CD1c-positive myeloid dendritic cell (primary cell): Measurements from ENCODE around the gene DEXI.

Experiments used
- DNase-seq: peaks from one replicate; pipeline ENCODE4 v3.0.0-alpha.2; 2016; ENCODE audit errors: extremely low spot score

Gene DEXI

DNA sequence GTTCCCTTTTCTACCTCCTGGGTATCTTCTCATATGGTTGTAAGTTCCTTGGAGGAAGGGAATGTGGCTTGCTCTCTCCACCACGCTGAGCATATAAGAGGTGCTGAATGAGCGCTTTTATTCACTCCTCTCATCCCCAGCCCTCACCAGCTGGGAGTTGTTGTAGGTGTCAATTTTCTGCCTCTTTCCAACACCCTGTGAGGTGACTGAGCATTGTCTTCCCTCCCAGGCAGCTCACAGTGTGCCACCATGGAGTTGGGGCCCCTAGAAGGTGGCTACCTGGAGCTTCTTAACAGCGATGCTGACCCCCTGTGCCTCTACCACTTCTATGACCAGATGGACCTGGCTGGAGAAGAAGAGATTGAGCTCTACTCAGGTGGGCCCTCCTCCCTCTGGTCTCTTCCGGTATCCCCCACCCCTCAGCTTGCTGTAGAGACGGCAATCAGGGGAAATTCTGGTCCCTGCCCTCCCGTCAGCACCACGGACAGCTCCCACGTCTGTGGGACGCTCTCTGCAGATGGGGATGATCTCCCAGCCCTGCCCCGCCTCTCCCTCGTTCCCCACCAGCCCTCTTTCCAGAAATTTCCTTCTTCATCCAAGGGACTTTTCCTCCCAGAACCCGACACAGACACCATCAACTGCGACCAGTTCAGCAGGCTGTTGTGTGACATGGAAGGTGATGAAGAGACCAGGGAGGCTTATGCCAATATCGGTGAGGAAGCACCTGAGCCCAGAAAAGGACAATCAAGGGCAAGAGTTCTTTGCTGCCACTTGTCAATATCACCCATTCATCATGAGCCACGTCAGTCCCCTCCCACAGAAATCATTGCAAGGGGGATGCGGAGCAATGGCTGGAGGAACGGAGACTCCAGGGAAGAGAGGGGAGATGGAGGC, 47.0 kb downstream of the DEXI start:
- DNase-seq = no peak

DNA sequence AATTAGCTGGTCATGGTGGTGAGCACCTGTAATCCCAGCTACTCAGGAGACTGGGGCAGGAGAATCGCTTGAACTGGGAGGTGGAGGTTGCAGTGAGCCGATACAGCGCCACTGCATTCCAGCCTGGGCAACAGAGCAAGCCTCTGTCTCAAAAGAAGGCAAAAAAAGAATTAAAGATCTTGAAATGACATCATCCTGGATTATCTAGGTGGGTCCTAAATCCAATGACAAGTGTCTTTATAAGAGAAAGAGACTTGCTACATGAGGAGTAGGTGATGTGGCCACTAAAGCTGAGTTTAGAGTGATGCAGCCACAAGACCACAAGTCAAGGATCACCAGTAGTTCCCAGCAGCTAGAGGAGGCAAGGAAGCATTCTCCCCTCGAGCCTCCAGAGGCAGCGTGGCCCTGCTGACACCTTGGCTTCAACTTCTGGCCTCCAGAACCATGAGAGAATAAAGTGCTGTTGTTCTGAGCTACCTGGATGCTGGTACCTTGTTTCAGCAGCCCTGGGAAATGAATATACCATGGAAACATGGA, 49.4 kb downstream of the DEXI start:
- no peak for DNase-seq

DNA sequence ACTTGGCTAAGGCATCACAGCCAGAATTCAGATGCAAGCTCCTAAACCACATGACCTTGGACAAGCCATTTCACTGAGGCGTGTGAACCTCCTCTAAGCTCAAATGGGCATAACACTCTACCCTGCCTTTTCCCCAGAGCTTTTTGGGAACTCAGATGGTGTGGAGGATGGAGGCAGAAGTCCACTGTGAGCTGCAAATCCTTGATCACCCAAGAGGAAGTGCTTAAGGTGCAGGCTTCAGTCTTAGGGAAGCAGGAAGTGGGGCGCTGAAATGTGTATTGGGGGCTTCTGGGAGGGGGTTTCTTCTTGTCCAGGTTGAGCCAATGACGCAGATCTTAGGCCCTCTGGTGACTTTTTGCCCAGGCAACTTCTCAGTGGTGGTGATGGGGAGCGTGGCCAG, 52.4 kb downstream of the DEXI start:
- peak; percentile 69 for DNase-seq

DNA sequence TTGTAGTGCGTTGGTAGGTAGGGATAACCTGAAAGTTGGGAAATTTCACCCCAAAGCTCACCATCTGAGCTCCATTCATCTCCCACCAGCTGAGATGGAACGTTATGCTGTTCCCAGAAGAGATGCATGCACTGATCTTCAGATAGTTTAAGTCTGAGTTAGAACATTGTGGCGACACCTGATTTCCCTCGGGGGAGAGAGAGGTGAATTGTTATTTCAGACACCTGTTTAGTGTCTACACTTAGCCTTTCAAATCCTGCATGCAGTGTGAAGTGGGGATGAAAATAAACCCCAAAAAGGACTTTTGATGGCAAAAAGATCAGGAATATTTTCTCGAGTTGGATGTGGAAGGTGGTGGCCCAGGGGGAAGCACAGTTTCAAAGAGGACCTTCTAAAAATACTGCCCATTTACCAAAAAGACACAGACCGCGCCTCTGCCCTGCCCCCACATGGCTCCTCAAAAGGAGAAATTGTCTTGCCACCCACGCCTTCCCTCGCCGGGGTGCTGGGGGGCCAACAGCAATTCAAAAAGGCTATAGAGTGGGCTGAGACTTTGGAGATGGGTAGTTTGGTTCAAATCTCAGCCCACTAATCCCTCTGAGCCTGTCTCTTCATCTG, 53.8 kb downstream of the DEXI start:
- DNase-seq = peak; percentile 80

DNA sequence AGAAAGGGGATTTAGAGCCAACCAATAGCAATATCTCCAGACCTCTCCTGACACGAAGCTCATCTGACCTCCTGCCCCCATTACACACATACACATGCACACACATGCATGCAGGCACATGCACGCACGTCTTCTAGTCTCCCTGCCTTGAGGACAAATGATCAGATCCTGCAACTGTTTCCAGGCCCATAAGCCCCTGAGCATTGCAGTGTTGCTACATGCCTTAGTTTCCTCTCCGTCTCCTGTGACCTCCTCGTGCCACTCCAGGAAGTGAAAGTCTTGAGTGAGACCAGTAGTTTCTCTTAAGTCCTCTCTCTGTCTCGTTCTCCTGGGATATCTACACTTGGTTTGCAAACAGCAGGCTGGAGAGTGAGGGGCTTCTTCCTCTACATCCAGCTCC, 57.0 kb downstream of the DEXI start:
- peak; percentile 80 for DNase-seq

DNA sequence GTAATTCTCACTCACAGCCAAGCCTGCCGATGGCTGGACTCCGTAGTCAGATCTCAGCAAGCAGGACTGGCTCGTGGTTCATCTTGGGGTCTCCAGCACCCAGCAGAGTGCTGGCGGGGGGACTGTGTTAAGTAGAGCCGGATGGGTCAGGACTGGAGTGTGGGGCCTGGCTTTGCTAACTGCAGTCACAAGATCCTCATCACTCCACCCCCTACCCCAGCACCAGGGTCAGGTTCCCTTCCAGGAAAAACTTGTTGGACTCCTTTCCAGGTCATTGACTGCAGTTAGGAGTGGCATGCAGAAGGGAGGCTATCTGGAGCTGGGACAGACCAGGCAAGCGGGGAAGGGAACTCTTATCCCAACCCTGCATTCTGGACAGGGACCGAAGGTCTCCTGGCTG, 59.3 kb downstream of the DEXI start:
- DNase-seq = no peak

DNA sequence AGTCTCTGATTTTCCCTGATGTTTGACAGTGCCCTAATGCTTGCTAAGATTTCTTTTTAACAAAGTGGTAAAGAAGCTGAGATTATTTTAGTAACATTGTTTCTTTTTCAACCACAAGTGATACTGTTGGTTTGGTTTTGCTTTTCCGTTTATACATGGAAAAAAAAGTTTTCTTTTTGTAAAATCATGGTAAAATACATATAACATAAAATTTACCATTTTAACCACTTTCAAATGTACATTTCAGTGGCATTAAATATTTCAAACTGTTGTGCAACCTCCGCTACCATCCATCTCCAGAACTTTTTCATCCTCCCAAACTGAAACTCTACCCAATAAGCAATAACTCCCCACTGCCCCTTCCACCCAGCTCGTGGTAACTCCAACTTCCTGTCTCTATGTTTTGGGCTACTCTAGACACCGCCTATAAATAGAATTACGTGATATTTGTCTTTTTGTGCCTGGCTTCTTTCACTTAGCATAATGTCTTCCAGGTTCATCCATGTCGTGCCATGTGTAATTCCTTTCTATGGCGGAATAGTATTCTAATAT, 60.7 kb downstream of the DEXI start:
- DNase-seq = peak; percentile 52

DNA sequence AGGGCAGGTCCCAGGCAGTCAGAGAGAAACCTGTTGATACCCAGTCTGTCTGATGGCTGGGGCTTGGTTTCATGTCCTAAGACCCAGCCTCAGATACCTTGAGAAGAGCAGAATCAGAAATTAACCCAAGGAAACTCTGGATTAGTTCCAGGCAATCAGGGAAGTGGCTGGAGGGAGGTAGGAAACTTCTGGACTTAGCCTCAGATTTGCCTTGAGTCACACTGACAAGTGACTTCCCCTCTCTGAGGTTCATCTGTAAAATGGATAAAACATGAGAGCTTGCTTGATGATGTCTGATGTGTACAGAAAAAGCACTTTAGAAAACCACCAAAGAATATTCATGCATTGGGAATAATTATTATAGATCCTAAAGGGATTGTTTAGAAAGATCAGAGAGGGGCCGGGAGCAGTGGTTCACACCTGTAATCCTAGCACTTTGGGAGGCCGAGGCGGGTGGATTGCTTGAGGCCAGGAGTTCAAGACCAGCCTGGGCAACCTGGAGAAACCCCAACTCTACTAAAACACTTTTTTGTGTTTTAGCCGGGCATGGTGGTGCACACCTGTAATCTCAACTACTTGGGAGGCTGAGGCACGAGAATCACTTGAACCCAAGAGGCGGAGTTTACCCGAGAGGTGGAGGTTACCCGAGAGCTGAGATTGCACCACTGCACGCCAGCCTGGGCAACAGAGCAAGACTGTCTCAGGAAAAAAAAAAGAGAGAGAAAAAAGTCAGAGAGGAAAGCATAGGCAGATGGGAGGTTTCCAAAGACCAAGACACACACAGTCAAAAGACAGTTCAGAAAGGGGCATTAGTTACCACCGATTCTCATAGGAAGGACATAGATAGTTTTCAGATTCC, 61.4 kb downstream of the DEXI start:
- DNase-seq = peak; percentile 71

DNA sequence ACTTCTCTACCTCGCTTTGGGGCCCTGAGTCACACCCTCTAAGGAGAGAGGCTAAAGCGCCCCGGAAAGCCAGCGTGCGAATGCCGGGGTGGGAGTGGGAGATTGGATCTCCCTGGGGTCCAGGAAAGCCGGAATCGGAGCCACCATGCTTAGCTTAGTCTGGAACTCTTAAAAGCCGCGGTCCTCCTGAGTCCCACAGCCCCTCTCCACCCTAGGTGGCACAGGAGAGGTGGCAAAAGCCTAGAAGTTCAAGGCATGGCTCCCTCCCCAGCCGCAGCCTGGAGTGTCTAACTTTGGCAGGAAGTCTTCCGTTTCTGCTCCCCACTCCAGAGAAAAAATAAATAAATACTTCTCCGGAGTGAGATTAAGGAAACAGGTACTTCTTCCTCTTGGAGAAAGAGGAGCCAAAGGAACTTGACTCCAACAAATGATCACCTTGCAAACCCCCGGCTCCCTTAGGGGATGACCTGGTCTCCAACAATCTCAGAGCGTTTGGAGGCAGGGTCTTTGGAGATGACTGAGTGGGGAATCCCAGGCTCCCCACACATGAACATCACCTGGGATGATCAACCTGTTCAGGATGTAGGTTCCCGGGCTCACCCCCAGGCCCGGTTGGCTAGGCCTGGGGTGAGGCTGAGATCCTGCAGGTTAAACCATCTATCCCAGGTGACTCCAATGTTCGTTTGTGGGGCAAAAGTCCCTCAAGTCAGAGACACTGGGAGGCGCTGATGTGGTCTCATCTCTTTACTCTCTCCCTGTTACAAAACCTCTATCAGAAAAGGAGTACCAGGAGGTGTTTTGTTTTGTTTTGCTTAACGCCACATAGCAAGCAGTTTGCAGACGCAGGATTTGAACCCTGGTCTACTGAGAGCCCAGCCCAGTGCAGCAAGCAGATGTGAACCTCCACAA, 62.3 kb downstream of the DEXI start:
- no peak for DNase-seq
